Mucosa of rectum (tissue), 2 donors: ENCODE results near the gene COBL.

Experiments
- H3K27ac ChIP-seq, 2 donors: one replicate each; pipeline ENCODE4 v1.7.0; 2013; ENCODE audit warnings: inconsistent platforms in 2 of 2, low read depth in 2 of 2, low read length in 2 of 2
- H3K27me3 ChIP-seq, 2 donors: one replicate each; pipeline ENCODE4 v1.7.0; 2013; ENCODE audit warnings: low read length in 2 of 2; ENCODE audit not compliant: control insufficient read depth in 2 of 2, insufficient read depth in 2 of 2
- H3K36me3 ChIP-seq, 2 donors: one replicate each; pipeline ENCODE4 v1.7.0; 2013; ENCODE audit warnings: low read length in 2 of 2; ENCODE audit not compliant: control insufficient read depth in 2 of 2, insufficient read depth in 2 of 2
- H3K4me1 ChIP-seq, 2 donors: one replicate each; pipeline ENCODE4 v1.7.0; 2013; ENCODE audit warnings: low read length in 2 of 2, mild to moderate bottlenecking in 1 of 2; ENCODE audit not compliant: control insufficient read depth in 2 of 2, insufficient read depth in 2 of 2
- H3K4me3 ChIP-seq, 2 donors: one replicate each; pipeline ENCODE4 v1.7.0; 2013; ENCODE audit warnings: low read length in 2 of 2
- H3K9ac ChIP-seq, 2 donors: one replicate each; pipeline ENCODE4 v1.7.0; 2013; ENCODE audit warnings: low read length in 2 of 2, low read depth in 1 of 2, mild to moderate bottlenecking in 1 of 2
- H3K9me3 ChIP-seq, 2 donors: one replicate each; pipeline ENCODE4 v1.7.0; 2013; ENCODE audit warnings: low read length in 2 of 2; ENCODE audit not compliant: control insufficient read depth in 2 of 2
- donor health status: healthy.
- donor health status: Normal muscosa, but diverticular disease.

The COBL gene, protein sequence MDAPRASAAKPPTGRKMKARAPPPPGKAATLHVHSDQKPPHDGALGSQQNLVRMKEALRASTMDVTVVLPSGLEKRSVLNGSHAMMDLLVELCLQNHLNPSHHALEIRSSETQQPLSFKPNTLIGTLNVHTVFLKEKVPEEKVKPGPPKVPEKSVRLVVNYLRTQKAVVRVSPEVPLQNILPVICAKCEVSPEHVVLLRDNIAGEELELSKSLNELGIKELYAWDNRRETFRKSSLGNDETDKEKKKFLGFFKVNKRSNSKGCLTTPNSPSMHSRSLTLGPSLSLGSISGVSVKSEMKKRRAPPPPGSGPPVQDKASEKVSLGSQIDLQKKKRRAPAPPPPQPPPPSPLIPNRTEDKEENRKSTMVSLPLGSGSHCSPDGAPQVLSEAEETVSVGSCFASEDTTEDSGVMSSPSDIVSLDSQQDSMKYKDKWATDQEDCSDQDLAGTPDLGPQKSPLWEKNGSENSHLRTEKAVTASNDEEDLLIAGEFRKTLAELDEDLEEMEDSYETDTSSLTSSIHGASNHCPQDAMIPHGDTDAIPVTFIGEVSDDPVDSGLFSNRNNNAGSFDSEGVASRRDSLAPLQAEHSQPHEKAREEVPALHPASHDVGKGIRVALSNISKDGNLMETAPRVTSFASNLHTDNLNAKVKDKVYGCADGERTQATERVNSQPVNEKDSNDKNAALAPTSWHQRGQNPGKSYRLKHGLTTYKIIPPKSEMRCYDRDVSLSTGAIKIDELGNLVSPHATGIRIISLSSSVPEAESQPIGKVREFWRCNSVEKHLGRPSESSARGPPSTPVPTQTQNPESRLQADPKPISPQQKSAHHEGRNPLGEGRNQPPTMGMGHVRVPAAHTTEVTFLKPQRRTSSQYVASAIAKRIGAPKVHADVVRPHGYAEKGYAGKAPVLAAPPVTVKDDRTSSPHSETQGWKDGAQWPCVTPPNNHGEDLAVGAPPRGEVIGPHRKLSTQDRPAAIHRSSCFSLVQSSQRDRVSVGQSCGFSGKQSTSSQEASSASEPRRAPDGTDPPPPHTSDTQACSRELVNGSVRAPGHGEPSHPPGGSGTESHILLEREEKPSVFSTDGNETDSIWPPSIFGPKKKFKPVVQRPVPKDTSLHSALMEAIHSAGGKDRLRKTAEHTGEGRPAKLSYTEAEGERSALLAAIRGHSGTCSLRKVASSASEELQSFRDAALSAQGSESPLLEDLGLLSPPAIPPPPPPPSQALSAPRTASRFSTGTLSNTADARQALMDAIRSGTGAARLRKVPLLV

DNA sequence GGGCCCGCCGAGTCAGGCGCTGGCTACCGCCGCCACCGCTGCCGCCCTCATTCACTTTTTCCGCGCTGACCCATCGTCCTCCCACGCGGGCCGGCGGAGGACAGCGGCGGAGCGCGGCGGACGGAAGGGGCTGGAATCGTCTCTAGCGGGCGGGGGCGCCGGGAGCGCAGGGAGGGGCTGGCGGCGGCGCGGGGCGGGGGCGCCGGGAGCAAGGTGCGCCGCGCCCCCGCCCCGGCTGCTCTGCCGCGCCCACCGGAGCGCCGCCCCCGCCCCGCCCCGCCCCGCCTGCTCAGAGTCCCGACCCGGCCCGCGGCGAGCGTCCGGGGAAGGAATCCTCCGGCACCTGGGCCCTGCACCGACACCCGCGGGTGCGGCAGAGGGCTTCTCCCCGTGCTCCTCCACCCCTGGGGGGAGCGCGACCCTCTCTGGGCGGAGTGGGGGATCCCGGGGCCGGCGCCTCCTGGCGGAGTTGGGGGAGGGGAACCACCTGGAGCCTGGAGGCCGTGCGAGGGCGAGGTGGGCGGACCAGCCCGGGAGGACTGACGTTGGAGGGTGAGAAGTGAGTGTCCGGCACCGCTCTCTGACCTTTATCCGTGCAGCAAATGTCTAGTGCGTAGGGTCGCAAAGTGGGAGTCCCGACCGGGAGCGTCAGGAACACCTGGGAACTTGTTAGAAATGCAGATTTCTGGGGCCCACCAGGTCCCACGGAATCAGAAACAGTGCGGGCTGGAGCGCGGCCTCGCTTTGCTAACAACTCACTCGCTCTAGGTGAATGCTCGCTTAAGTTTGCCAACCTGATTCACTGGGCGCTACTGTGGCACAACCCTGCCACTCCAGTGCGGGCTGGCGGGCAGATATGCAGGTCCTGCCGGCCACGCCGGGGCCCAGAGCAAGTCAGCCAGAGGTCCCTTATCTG is at the start of gene COBL:
Gene COBL, minus strand, starts transcription at position 144 of the 916 bp plus-strand sequence. CDS start 176 bp downstream, outside the sequence.
- no peaks in the 10 kb centered on the region for H3K27me3 ChIP-seq
- peak within 1 kb of the TSS; percentile 68 to 88 for H3K9ac ChIP-seq
- H3K4me3 ChIP-seq, result peak within 1 kb of the TSS; percentile 83 to 89
- H3K36me3 ChIP-seq, result no peaks in the 10 kb centered on the region
- H3K27ac ChIP-seq, result peak within 1 kb of the TSS; percentile 83 to 84
- H3K4me1 ChIP-seq, result peaks cover 10 to 30% of the 10 kb centered on the region in 2 donors
- no peaks in the 10 kb centered on the region for H3K9me3 ChIP-seq

DNA sequence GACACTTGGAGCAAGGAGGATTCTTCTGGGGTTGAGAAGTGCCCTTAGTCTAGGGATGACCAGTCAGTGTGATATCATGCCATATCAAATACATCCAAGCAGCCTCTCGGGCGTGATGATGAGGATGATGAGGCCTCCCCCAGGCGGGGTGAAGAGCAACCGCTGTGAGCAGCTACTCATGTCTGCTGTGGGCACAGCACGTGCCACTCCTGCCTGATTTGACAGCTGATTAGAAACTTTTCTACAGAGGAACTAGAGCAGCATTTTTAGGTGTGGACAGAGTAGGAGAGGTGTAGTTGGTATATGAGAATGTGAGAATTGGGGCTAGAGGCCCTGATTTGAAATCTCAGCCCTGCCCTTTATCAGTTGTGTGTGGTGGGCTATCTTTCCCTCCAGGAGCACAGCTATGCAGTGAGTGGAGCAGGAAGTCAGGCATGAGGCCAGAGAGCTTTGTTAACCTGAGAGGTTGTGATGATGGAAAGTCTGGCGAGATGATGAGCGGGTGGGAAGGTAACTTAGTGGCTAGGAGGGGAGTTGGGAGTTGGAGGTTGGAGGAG is 49.6 kb upstream of the COBL start:
- Histone ChIP-seq H3K4me3 (no peak overlapping the region), H3K9me3 (no peaks in the 10 kb centered on the region), H3K4me1 (peaks cover 4% of the 10 kb centered on the region in 2 donors), H3K36me3 (no peaks in the 10 kb centered on the region), H3K9ac (no peak overlapping the region), H3K27me3 (peaks cover 0 to 4% of the 10 kb centered on the region in 2 donors), H3K27ac (no peak overlapping the region)

DNA sequence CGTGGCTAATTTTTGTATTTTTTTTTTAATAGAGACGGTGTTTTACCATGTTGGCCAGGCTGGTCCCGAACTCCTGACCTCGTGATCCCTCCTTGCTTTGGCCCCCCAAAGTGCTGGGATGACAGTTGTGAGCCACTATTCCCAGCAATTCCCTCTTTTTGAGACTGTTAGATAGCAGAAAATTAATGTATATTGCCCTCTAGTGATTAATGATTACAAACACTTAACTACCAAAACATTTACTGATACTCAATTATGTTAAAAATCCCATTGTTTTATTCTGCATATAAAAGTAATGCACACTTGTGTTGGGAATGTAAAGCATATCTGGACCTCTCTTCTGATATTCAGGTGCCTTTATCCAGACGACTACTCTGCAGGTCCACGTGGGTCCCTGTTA is 41.2 kb upstream of the COBL start:
- H3K27me3 ChIP-seq, result peaks cover 0 to 4% of the 10 kb centered on the region in 2 donors

DNA sequence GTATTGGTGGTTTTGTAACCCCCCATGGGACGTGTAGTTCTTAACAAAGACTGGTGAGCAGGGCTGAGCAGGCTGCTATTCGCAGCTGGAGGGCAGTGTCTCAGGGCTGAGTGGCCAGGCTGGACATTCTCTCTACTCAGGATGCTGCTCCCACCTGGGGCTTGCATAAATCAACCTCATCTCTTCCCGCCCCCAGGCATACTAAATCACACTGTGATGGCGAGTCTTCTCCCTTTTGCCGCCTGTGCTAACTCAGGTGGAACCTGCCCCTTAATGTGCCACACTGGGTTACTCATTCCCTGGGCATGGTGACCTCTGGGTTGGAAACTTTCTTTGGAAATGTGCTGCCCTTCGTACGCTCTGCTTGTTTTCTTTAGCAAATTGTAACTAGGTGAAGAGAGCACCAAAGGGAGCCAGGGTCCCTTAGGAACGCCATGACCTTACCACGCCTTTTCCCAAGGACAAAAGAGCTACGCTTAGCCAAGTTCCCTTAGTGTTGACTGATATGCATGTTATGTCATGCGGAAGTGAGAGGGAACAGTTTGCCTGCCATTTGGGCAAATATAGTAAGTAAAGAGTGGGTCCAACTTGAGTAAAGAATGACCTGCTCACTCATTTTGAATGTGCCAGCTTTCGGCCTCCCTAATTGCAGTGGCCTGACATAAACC is 40.4 kb upstream of the COBL start:
- H3K36me3 ChIP-seq, result no peaks in the 10 kb centered on the region
- no peaks in the 10 kb centered on the region for H3K27me3 ChIP-seq
- H3K27ac ChIP-seq, result no peak overlapping the region
- no peak overlapping the region for H3K9ac ChIP-seq
- no peaks in the 10 kb centered on the region for H3K4me1 ChIP-seq
- H3K9me3 ChIP-seq, result no peaks in the 10 kb centered on the region
- H3K4me3 ChIP-seq, result no peak overlapping the region

More for the DNA sequence above, 41.2 kb upstream of the COBL start:
- Histone ChIP-seq H3K4me1 (no peaks in the 10 kb centered on the region), H3K9me3 (no peaks in the 10 kb centered on the region), H3K36me3 (no peaks in the 10 kb centered on the region), H3K4me3 (no peak overlapping the region), H3K9ac (no peak overlapping the region), H3K27ac (no peak overlapping the region)

DNA sequence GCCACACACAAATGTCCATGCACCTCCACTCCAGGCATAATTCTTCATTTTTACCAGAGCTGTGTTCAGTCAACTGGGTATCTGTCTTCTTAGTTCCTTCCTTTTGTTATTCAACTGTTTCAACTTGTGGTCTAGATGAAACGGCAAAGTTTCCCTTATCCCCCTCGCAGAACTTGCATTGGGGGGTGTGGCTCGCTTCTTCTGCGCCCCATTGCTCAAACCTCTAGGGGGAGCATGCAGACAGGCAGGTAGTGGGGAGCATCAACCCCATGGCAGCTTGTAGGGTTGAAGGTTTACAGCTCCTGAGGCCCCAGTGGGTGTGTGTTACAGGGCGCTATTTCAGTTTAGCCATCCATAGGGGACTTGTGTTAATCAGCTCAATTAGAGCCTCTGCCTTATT is 38.3 kb upstream of the COBL start:
- no peaks in the 10 kb centered on the region for H3K9me3 ChIP-seq

DNA sequence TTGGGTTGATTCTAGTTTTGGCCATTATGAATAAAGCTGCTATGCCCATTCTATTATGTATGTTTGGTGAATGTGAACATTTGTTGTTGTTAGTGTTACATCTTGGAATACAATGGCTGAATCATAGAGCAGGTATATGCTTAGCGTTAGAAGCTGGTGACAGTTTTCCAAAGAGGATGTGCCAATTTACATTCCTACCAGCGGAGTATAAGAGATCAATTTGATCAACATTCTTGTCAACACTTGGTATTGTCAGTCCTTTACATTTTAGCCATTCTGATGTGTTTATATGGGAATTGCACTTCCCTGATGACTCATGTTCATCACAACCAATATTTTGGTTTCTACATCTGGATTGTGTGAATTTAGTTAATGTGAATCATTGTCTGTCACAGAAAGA is 37.8 kb upstream of the COBL start:
- no peak overlapping the region for H3K27ac ChIP-seq
- no peak overlapping the region for H3K4me3 ChIP-seq
- no peaks in the 10 kb centered on the region for H3K9me3 ChIP-seq
- no peaks in the 10 kb centered on the region for H3K27me3 ChIP-seq
- no peak overlapping the region for H3K9ac ChIP-seq
- H3K36me3 ChIP-seq, result no peaks in the 10 kb centered on the region
- peaks cover 4 to 9% of the 10 kb centered on the region in 2 donors for H3K4me1 ChIP-seq

More for the DNA sequence above, 38.3 kb upstream of the COBL start:
- no peaks in the 10 kb centered on the region for H3K27me3 ChIP-seq
- no peak overlapping the region for H3K27ac ChIP-seq
- H3K9ac ChIP-seq, result no peak overlapping the region
- no peaks in the 10 kb centered on the region for H3K36me3 ChIP-seq
- no peak overlapping the region for H3K4me3 ChIP-seq
- H3K4me1 ChIP-seq, result peaks cover under 1 to 7% of the 10 kb centered on the region in 2 donors

DNA sequence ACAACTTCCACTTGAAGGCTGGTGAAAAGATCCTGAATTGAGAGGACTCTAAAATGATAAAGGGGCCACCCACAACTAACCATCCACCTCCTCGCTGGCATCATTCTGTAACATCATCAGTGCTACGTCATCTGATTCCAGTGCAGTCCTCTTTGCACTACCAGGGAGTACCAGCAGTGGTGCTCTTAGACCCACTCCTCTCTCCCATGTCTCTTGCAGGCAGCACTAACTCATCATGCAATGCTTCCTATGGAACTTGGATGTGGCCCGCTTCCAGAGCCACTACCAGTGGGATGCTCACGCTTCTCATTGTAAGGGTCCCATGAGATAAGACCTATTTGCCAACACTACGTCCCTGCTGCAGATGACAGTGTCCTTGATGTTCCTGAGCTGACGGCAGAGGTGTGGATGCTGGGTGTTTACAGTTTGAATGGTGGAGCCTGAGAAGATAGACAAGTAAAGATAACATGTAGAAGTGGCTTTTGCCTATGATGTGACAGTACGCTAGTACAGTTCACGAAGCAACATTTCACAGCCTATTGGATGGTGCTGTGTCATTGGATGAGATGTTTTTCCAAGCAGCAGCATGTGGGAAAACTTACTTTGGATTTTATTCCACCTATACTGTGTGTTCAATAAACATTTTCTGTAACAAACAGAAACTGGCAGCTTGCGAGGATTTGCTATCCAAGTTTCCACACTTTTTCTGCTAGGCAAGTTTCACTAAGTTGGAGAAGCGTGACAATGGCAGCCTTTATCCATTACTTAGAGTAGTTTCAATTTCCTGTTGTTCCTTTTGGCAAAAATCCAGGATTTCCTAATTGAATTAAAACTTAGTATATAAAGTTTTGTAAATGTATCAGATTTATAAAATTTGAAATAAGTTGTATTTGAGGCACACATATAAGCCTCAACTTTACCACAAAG is 35.8 kb upstream of the COBL start:
- Histone ChIP-seq H3K4me1 (peaks cover 4 to 9% of the 10 kb centered on the region in 2 donors), H3K27ac (no peak overlapping the region), H3K36me3 (no peaks in the 10 kb centered on the region), H3K9ac (no peak overlapping the region), H3K27me3 (no peaks in the 10 kb centered on the region), H3K9me3 (no peaks in the 10 kb centered on the region), H3K4me3 (no peak overlapping the region)

DNA sequence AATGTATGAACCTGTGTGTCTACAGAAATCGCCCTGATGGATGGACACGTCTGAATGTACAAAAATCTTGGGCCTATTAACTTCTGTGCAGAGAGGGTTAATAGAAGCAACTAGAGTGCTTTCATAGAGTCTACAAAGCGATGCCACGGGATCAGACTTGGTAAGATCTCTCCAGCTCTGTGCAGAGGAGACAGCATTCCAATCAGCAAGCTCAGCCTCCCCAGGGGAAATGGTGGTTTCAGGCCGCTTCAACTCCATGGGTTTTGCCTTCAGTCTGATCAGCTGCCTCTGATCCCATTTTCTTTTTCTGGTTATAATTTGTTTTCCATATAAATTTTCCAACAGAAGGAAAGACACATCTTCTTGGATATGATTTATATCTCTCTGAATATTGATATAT is 35.1 kb upstream of the COBL start:
- no peak overlapping the region for H3K9ac ChIP-seq
- H3K9me3 ChIP-seq, result no peaks in the 10 kb centered on the region
- H3K27ac ChIP-seq, result no peak overlapping the region
- no peaks in the 10 kb centered on the region for H3K27me3 ChIP-seq
- no peak overlapping the region for H3K4me3 ChIP-seq
- peaks cover 4 to 9% of the 10 kb centered on the region in 2 donors for H3K4me1 ChIP-seq
- no peaks in the 10 kb centered on the region for H3K36me3 ChIP-seq
